Karpas-422 (cell line): ENCODE data around the gene AMT. TPM values are rescaled to one million over a fixed set of nuclear protein-coding genes. Genes with fewer than 3 reads are reported as not detected.
A peak's percentile ranks its signal among the peaks of the same experiment; 100 is the strongest.

Experiments
- DNase-seq: peaks from one replicate; pipeline ENCODE4 v3.0.0-alpha.2; 2015
- H2AFZ ChIP-seq: fragments of 200-600 bp; sonication (generic); 2 replicates; pipeline ENCODE4 v1.6.1; 2014; ENCODE audit warnings: antibody characterized with exemption, low read length, mixed read lengths
- H3K27ac ChIP-seq: fragments of 200-600 bp; sonication (generic); 2 replicates; pipeline ENCODE4 v1.5.1; 2014; ENCODE audit warnings: mild to moderate bottlenecking, low read length, moderate library complexity
- H3K27me3 ChIP-seq: fragments of 200-600 bp; sonication (generic); 2 replicates; pipeline ENCODE4 v1.6.1; 2014; ENCODE audit warnings: low read length, mixed read lengths
- H3K36me3 ChIP-seq: fragments of 200-600 bp; sonication (generic); 2 replicates; pipeline ENCODE4 v1.6.1; 2014; ENCODE audit warnings: low read length, mixed read lengths; ENCODE audit not compliant: insufficient read depth
- H3K4me1 ChIP-seq: fragments of 200-600 bp; sonication (generic); 2 replicates; pipeline ENCODE4 v1.6.1; 2014; ENCODE audit warnings: mild to moderate bottlenecking, low read length, mixed read lengths
- H3K4me2 ChIP-seq: fragments of 200-600 bp; sonication (generic); 2 replicates; pipeline ENCODE4 v1.6.1; 2014; ENCODE audit warnings: low read length, low read depth, mild to moderate bottlenecking; ENCODE audit not compliant: poor library complexity, severe bottlenecking
- H3K4me3 ChIP-seq: fragments of 200-600 bp; sonication (generic); 2 replicates; pipeline ENCODE4 v1.5.1; 2014; ENCODE audit warnings: mild to moderate bottlenecking, antibody characterized with exemption, low read length, mixed read lengths
- H3K79me2 ChIP-seq: fragments of 200-600 bp; sonication (generic); 2 replicates; pipeline ENCODE4 v1.6.1; 2014; ENCODE audit warnings: mild to moderate bottlenecking, low read length, mixed read lengths
- H3K9ac ChIP-seq: fragments of 200-600 bp; sonication (generic); 2 replicates; pipeline ENCODE4 v1.6.0; 2014; ENCODE audit warnings: low read length
- H3K9me2 ChIP-seq: fragments of 200-600 bp; sonication (generic), shearing (Covaris generic); replicated peaks from 2 replicates; pipeline ENCODE4 v1.6.0; 2014; ENCODE audit warnings: mild to moderate bottlenecking, low read length, moderate library complexity; ENCODE audit not compliant: insufficient read depth
- H3K9me3 ChIP-seq: fragments of 300-700, 200-600 bp; sonication (generic); 2 replicates; pipeline ENCODE4 v1.6.1; 2014; ENCODE audit warnings: low read length, mixed read lengths
- H4K20me1 ChIP-seq: fragments of 200-600 bp; sonication (generic); 2 replicates; pipeline ENCODE4 v1.6.1; 2014; ENCODE audit warnings: mild to moderate bottlenecking, antibody characterized with exemption, low read length, low read depth; ENCODE audit not compliant: insufficient read depth
- total RNA-seq: library from RNA; depleted of rRNA; stranded (reverse); fragments of >200 nt; shearing (Covaris generic); gene quantifications from 2 replicates; pipeline ENCODE4 v1.2.3, GENCODE V29; 2014; ENCODE audit warnings: low replicate concordance; rRNA removed

AMT gene, protein sequence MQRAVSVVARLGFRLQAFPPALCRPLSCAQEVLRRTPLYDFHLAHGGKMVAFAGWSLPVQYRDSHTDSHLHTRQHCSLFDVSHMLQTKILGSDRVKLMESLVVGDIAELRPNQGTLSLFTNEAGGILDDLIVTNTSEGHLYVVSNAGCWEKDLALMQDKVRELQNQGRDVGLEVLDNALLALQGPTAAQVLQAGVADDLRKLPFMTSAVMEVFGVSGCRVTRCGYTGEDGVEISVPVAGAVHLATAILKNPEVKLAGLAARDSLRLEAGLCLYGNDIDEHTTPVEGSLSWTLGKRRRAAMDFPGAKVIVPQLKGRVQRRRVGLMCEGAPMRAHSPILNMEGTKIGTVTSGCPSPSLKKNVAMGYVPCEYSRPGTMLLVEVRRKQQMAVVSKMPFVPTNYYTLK
- total RNA-seq = 2.4 and 5.9 TPM in 2 replicates

DNA sequence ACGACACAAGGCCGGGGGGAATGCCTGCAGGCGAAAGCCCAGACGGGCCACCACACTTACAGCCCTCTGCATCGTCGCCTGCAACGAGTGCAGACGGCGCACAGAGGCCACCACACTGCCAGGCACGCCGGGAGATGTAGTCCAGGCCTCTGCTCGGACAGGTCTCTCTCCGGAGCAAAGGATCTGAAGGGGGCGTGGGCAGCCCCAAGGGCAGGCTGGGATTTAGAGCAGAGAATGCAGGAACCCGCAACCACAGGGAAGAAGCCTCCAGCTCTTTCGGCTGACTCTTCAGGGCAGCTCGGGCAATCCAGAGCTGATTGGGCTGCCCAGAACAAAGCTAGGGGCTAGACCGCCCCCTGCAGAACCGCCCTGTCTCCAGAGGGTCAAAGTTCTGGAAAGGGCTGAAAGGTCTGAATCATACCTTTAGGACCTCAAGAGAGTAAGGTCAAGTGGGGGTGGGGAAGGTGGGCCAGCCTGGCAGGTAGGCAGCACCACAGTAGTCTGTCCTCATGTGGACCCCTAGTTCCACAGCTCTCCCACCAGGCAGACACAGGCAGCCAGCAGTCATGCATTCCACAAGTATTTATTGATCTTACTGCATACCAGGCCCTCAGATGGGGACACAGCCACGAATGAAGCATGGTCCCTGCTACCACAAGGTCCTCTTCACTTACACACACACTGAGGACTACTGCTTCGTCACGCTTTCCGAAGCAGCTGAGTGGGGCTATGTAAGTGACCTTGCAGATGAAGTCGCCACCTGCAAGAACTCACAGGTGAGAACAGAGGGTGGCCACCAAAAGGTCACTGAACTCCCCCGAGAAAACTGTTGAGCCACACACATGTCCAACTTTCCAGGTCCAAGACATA is at the start of gene AMT:
Gene AMT, minus strand, starts transcription at position 95 of the 870 bp plus-strand sequence. Its CDS starts 23 bp downstream, at position 72.
- no peak within 1 kb of the TSS for H3K27ac ChIP-seq
- DNase-seq = no peak
- no peaks in the 10 kb centered on the region for H4K20me1 ChIP-seq
- H3K9me2 ChIP-seq = no peaks in the 10 kb centered on the region
- H3K4me1 ChIP-seq = no peaks in the 10 kb centered on the region
- H3K9me3 ChIP-seq = no peaks in the 10 kb centered on the region
- H3K79me2 ChIP-seq = no peaks in the 10 kb centered on the region; the same call in 1 of the 2 replicates
- H3K9ac ChIP-seq = no peak within 1 kb of the TSS
- no peak within 1 kb of the TSS for H3K4me3 ChIP-seq
- H3K27me3 ChIP-seq = no peaks in the 10 kb centered on the region
- H2AFZ ChIP-seq = no peak within 1 kb of the TSS
- H3K4me2 ChIP-seq = no peak within 1 kb of the TSS
- H3K36me3 ChIP-seq = no peaks in the 10 kb centered on the region

DNA sequence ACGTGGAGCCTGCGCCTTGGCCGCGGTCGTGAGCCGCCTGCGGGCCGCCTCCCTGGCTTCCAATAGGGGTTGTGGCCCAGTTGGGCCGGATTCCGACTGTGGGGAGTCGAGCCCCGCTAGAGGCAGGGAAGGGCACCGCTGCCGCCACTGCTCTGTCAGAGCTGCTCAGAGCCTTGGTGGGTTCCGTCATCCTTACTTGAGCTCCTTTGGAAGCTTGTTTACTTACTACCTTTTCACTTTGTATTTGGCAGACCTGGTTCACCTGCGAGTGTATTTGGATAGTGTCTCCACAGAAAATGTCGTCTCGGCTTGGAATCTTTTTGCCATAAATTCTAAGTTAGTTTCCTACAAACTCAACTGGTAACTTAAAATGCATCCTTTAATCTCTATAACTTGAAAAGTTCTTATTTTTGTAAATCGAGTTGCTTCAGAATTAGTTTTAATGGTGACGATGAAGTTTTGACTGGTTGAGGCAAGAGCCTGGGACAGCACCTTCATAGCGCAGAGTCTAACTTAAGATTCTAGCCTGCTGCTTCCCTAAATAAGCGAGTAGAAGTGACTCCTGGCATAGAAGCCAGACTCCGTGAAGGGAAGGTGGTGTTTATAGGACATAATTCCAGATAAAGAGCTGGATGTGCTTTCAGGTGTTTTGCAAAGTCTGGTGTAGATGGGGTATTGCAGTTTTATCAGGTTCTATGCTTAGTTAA is 48.6 kb upstream of the AMT start:
- Histone ChIP-seq H3K36me3 (0 out of 2 replicates have a peak, but pooled peaks cover 3% of the 10 kb centered on the region), H3K4me3 (peak overlapping the region; percentile 97), H4K20me1 (no peaks in the 10 kb centered on the region), H3K27me3 (no peaks in the 10 kb centered on the region), H2AFZ (peak overlapping the region; percentile 57; the same call in 1 of the 2 replicates), H3K27ac (peak overlapping the region; percentile 80), H3K79me2 (peaks cover 32% of the 10 kb centered on the region), H3K9me2 (no peaks in the 10 kb centered on the region), H3K4me1 (peaks cover 23% of the 10 kb centered on the region), H3K4me2 (peak overlapping the region; percentile 98), H3K9ac (peak overlapping the region; percentile 80), H3K9me3 (no peaks in the 10 kb centered on the region)
- peak; percentile 63 for DNase-seq

DNA sequence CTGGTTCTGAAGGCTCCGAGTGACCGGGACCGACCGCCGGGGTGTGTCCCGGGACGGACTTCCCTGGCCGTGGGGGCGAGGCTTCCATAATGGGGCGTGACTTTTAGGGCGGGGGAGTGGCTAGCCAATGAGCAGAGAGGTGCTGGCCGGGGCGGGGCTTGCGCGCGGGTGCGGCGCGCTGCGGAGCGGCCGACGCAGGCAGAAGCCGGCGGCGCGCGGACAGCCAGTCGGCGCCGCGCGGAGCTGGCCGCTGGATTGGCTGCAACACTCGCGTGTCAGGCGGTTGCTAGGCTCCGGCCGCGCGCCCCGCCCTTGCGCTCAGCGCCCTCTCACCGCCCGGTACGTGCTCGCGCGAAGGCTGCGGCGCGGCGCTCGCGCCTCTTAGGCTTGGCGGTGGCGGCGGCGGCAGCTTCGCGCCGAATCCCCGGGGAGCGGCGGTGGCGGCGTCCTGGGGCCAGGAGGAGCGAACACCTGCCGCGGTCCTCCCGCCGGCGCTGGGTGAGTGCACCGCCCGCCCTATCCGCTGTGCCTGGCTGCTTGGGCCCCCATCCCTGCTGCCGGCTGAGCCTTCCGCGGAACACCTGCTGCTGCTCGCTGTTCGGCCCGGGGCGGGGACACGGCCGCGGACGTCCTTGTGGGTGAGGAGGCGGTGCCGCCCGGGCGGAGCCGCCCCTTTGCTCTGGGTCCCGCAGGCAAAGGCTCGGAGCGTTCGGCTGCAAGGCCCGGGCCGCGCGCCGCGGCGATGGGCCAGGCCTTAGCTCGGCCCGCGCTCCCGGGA is 47.9 kb upstream of the AMT start, which contains the start of gene DAG1:
Gene DAG1, plus strand, starts transcription at position 332 of the 778 bp plus-strand sequence. CDS start 40,268 bp downstream, outside the sequence.
- Histone ChIP-seq H3K79me2 (peaks cover 32% of the 10 kb centered on the region), H3K9me3 (no peaks in the 10 kb centered on the region), H3K27me3 (no peaks in the 10 kb centered on the region), H3K4me2 (peak within 1 kb of the TSS; percentile 98), H4K20me1 (no peaks in the 10 kb centered on the region), H2AFZ (peak within 1 kb of the TSS; percentile 99), H3K27ac (peak within 1 kb of the TSS; percentile 80), H3K9ac (peak within 1 kb of the TSS; percentile 89), H3K9me2 (no peaks in the 10 kb centered on the region), H3K36me3 (0 out of 2 replicates have a peak, but pooled peaks cover 3% of the 10 kb centered on the region), H3K4me3 (peak within 1 kb of the TSS; percentile 97), H3K4me1 (peaks cover 23% of the 10 kb centered on the region)
- DNase-seq = peak; percentile 98

DNA sequence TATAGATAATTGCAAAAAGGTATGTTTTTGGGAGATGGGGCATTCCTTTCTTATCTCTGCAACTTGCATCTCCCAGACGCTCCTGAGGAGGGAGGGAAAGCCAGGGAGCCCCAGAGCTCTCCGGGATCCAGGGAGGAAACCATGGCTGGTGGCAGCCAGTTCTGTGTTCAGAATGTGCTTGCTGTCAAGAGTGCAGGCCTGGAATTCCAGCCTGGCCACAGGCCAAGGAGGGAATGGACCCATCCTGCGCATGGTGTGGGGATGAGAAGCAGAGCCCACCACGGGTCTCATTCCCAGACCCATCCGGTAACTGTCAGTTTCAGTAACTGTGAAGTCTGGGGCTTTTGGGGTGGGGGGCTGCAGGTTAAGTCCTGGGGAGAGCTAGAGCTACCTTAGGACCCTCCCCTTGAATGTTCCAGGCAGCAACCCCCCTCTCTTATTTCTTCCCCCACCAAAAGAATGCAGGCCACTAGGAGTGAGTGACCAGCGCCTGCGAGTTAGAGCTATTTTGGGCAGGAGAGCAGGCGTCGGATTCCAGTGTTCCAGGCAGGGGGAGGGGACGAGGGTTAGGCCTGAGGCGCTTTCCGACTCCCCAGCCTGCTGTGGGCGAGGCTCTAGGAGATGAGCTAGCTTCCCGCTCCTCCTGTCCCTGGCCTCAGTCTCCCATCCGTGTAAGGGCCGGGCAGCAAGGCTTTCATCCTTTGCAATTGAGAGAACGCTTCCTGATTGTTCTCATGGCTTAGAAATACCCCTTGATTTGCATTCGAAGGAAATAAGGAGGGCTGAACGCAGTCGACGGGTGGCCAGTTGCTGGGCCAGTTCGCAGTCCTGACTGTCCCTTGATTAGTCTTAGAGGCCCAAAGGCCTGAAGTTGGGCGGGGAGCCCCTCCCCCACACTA is 47.0 kb upstream of the AMT start:
- Histone ChIP-seq H3K79me2 (peaks cover 32% of the 10 kb centered on the region), H3K27me3 (no peaks in the 10 kb centered on the region), H3K4me3 (peak overlapping the region; percentile 97), H2AFZ (peak overlapping the region; percentile 99), H3K4me2 (peak overlapping the region; percentile 97), H3K9ac (peak overlapping the region; percentile 89), H3K27ac (peak overlapping the region; percentile 80), H3K9me3 (no peaks in the 10 kb centered on the region), H3K36me3 (0 out of 2 replicates have a peak, but pooled peaks cover 3% of the 10 kb centered on the region), H3K4me1 (peaks cover 23% of the 10 kb centered on the region), H3K9me2 (no peaks in the 10 kb centered on the region), H4K20me1 (no peaks in the 10 kb centered on the region)
- no peak for DNase-seq

DNA sequence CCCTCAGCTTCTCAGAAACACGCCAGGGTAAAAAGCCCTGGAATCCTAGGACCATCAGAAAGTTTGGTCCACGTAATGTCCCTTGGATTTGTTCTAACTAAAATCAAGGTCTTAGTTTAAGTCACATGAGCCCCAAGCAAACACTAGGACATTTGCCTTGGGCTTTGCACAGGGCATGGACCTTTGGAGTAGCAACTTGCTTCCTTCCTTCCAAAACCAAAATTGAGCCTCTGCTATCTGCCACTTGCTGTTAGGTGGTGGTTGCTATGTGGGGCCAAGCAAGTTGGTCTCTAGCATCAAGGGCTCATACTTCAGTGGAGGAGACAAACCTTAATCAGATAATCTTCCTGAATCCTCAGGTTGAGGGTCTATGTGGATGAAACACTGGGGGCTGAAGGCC is 43.8 kb upstream of the AMT start:
- no peak for DNase-seq
- Histone ChIP-seq H3K36me3 (no peaks in the 10 kb centered on the region), H4K20me1 (no peaks in the 10 kb centered on the region), H3K4me2 (no peak overlapping the region), H3K9me3 (no peaks in the 10 kb centered on the region), H3K9me2 (no peaks in the 10 kb centered on the region), H2AFZ (peak overlapping the region; percentile 50; the same call in 1 of the 2 replicates), H3K27me3 (no peaks in the 10 kb centered on the region), H3K9ac (no peak overlapping the region), H3K27ac (no peak overlapping the region), H3K4me1 (peaks cover 11% of the 10 kb centered on the region), H3K4me3 (no peak overlapping the region), H3K79me2 (peaks cover 4% of the 10 kb centered on the region)

DNA sequence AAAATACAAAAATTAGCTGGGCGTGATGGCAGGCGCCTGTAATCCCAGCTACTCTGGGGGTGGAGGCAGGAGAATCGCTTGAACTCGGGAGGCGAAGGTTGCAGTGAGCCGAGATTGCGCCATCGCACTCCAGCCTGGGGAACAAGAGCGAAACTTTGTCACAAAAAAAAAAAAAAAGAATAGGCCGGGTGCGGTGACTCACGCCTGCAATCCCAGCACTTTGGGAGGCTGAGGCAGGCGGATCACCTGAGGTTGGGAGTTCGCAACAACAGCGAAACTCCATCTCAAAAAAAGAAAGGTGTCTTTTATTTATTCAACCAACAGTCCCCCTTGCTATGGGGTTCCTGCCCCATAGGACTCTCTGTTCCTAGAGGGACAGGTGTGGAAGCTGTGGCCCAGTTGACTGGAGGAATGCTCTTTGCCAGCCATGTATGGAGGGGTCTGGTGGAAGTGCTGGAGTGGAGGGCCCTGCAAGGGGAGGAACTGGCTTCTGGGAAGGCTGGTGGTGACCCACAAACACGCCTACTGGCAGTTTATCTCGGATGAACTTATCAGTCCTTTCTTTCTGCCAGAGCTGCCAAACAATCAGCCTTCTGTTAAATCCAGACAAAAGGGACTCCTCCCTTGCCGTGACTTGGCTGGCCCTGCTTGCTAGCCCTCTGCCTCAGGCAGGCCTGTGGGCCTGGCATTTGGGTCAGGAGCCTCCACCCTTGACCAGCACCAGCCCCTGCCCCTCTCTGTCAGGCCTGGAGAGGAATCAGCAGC is 43.2 kb upstream of the AMT start:
- peaks cover 10% of the 10 kb centered on the region for H3K4me1 ChIP-seq
- H2AFZ ChIP-seq = peak overlapping the region; percentile 50; the same call in 1 of the 2 replicates
- H3K9me2 ChIP-seq = no peaks in the 10 kb centered on the region
- H3K79me2 ChIP-seq = no peaks in the 10 kb centered on the region
- H3K4me2 ChIP-seq = no peak overlapping the region
- no peak overlapping the region for H3K27ac ChIP-seq
- H3K27me3 ChIP-seq = no peaks in the 10 kb centered on the region
- H3K4me3 ChIP-seq = no peak overlapping the region
- no peaks in the 10 kb centered on the region for H3K36me3 ChIP-seq
- H3K9ac ChIP-seq = no peak overlapping the region
- no peak for DNase-seq
- no peaks in the 10 kb centered on the region for H4K20me1 ChIP-seq
- H3K9me3 ChIP-seq = no peaks in the 10 kb centered on the region
